Activated naive CD8-positive, alpha-beta T cell treated with anti-CD3 and anti-CD28 coated beads, Interleukin-2, amount 50 U/mL, for 16 hours (primary cell): ENCODE results near the gene VTI1A.
"Not testable (repeated sequence)": the region's sequence is repeated elsewhere in the genome, so short reads cannot be mapped to it uniquely, and the experiment has no call there.

Experiments
- DNase-seq: peaks from one replicate; pipeline ENCODE4 v3.0.0-alpha.2; 2020; ENCODE audit warnings: low read depth, low spot score

Gene VTI1A

GRCh38 chr10:112722758-112723157 is 275.7 kb downstream of the VTI1A start:
- DNase-seq: no peak

DNA sequence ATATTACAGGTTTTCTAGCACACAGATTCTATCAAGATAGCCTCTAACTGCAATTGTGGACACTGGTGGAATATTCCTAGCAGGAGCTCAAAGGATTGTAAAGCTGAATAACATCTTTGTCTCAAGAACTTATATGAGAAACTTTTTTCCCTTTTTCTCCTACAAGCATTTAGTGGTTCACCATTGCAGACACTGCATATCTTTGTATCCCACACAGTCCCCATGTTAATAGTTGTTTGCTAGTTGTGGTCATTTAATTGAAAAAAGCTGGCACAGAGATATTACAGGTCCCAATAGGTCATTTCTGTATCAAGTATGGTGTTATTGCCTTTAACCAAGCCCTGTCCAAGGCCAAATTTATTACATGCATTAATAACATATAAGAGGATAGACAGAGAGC is 276.9 kb downstream of the VTI1A start:
- no peak for DNase-seq

DNA sequence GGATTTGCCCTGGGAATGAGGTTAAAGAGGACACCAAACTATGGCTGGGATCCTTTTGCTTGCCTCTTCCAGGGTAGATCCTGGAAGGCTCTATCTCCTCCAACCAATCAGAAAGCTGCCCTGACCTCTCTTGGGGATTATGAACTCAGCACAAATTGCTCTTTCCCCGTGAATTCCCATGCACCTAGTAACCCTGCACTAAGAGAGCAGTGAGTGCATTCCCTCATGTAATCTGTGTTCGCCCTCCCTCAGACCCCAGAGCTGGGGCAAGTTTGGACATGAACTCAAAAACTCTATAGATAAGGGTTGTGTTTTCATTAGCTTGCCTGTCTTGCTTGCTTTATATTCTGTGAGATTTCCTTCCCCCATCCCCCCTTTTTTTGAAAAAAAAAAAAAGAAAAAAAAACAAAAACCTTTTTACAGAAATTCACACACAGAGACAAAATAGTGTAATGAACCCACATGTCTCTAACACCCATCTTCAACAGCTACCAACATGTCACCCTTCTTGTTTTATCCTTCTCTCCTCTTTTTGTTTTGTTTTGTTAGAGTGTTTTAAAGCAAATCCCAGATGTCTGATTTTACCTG is 277.5 kb downstream of the VTI1A start:
- DNase-seq: no peak

DNA sequence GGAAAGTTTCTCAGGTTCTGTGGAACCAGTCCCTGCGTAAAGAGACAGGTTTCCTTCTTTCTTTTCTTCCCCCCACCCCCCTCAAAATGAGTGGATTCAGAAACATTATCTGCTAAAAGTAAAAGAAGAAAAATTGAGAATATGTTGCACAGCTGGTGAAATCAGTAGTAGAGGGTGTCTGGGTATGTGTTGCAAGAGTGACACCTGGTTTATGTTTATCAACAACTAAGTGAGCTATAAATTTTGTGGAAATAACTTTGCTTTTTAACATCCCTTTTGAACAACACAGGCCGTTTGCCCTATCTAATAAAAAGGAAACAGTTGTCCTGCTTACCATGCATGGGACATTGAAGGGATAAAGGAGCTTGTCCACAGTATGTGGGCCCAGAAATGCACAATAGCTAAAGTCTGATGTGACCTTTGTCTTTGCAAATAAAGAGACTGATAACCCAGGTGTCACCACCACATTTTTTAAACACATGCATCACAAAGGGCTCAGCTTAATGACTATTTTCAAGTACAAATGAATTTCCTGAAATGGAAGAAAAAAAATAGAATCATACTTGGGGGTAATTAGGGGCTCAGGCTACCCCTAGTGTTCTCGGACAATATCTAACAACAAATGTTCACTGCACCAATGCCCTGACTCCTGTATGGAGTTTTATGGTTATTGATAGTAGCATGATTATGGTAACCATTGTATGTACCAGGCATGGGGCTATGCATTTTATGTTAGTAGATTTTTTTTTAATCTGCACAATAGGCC is 281.3 kb downstream of the VTI1A start:
- DNase-seq: no peak

DNA sequence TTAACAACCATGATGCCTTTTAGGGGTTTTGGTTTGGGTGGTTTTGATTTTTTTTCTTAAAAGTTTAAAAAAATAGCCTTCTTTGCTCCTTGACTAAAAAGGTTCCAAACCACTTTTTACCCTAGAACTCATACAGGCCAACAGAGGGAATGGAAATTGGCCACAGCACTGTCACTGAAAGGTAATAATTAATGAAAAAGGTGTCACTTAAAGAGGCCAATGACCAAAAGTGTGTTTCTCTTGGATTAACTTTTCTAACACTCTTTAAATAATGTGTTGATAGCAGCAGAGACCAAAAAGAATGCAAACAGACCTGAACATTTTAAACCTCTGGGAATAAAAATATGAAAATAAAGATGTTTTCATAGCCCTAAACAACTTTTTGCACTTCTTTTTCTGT is 282.0 kb downstream of the VTI1A start:
- DNase-seq: no peak

DNA sequence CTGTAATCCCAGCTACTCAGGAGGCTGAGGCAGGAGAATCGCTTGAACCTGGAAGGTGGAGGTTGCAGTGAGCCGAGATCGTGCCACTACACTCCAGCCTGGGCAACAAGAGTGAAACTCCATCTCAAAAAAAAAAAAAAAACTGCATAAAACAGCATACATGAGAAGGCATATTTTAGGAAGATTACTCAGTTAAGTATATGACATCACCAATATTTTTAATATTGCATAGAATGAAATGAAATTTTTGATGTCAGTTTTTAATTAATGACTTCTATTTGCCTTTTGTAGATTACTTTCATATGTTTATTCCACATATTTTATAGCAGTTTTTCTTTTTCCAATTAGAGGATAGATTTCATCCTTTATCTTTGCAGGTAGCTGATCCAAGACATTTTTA is 284.4 kb downstream of the VTI1A start:
- not testable (repeated sequence) for DNase-seq

GRCh38 chr10:112732277-112732921 is 285.4 kb downstream of the VTI1A start:
- DNase-seq: no peak

GRCh38 chr10:112735041-112735695 is 288.2 kb downstream of the VTI1A start:
- no peak for DNase-seq

DNA sequence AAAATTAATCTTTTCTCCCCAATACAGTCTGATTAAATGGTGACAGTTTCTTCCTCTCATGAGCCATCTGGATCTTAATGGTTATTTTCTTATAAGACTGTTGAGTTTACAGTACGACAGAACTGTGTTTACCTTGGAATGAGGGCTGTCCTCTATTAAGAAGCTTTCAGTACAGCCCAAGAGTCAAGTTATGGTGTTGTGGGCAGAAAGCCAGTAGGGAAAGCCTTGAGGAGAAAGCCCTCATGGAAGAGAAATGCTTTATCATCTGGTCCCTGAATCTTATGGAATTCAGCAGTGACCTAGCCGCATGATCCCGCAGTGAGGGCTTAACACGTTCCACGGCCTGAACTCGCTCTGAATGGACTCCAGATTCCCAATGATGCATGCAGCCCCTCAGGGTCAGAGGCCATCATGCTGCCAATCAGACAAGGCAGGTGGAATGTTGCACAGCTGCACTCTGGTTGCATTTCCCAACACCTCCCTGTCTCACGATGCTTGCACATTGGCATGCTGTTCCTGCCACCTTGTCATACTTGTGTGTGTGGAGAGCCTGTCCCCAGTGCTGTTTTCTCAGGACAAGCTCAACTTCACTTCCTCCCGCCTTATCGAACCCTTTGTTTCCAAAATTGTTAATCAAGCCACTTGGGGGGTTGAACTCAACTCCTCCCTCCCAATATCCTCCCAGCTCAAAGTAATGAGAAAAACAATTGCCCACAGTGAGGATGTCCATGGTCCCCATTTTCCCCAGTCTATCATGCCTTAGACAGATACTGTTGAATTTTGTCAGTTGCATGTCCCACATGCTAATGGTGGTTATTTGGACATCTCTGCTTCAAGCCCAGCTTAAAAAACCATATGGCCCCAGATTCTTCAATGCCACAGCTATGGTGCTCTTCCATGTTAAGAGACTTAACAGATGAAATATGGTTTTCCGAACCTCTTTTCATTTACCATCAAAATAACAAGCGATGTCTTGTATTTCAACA is 291.9 kb downstream of the VTI1A start:
- no peak for DNase-seq

DNA sequence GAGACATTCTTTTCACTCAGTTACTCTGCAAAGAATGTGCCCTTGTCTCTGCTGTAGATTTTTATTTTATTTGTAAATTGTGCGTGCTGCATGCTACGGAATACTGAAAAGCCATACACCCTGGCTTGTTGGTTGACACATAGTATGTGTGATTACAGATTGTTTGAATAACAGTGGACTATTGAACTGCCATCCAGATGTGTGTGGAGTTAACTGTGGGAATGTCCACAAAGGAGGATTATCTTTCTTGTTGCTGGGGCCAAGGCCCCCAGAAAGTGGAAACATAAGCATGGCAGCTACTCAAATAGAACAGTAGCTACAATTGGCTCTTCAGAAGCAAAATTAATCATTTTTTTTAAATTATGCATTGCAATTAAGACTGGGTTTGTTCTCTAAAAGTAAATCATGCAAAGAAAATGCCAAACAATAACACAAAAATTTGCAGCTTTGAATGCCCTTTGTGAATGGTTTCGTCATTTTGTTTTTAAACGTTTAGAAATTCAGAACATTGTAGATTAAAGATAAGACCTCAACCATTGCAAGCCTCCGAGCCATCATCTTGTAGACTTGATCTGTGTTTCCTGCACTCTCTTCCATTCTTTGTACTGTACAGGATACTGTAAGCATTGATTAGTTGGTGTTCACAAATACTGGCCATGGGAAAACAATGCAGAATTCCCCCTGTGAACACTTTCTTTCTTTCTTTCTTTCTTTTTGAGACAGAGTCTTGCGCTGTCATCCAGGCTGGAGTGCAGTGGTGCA is 292.8 kb downstream of the VTI1A start:
- DNase-seq: no peak

DNA sequence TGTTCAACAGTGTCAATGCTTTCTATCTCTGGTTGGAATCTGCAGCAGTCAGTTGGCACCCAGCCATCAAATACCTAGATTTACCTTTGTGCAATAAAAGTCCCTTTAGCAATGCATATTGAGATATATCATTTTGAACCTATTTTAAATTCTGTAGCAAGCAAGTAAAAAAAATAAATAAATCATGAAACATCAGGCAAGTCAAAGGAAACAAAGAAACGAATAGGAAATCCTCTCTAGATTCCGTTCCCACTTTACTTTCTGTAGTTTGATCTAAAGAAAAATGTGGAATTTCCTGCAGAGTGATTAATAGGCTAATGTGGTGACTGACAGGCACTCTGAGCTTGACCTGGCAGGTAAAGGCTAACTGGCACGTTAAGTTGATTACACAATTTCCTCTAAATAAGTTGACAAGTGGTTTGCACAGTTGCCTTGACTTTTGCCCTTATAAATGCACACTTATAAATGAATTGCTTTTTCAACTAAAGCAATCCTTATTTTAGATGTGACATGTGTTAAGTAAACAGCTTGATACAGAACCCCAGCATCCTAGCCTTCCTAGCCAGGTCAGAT is 294.9 kb downstream of the VTI1A start:
- no peak for DNase-seq

DNA sequence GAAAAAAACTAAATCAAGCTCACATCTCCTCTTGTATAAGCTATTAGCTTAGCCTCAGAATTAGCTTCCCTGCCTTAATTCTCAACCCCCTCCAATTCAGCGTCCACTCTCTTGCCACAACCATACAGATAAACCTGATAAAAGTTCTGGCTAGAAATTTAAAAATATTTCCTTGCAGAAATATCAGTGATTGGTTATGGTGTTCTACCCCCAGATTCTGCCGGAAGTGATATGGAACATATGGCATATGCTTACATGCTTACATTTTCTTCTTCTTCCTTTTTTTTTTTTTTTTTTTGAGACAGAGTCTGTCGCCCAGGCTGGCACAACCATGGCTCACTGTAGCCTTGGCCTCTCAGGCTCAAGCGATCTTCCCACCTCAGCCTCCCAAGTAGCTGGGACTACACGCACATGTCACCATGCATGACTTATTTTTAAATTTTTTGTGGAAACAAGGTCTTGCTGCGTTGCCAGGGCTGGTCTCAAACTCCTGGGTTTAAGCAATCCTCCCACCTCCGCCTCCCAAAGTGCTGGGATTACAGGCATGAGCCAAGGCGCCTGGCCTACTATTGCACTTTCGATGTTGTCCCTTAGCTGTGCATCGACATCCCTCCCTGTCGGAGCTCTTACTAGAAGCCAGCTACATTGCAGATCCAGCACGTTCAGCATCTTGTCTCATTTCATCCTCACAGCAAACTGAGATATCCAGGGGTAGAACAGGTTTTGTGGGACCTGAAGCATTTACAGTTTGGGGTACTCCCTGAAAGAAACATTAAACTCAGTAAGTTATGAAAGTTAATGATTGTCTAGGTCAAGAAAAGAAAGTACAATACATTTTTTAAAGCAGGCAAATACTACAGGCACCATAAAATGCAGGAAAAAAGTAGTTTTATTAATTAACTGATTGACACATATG is 297.4 kb downstream of the VTI1A start:
- DNase-seq: no peak

DNA sequence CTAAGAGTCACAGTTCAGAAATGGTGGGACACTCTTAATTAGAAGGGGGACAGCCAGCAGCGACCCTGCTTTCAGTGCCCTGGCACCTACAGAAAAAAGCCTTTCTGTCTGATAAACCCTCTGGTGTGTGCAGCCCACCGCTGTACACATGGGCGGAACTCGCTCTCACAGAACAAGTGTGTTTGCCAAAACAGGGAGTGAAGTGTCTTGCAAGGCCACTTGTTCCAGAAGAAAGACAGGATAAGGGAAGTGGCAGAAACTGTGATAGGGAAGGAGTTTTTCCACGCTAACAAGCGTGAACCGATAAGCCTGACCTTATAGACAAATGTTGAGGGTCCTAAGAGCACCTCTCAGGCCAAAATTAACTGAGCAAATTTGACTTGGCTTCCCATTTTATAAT is 299.3 kb downstream of the VTI1A start:
- no peak for DNase-seq

GRCh38 chr10:112750427-112751167 is 303.6 kb downstream of the VTI1A start:
- DNase-seq: no peak

GRCh38 chr10:112751651-112752050 is 304.6 kb downstream of the VTI1A start:
- no peak for DNase-seq

DNA sequence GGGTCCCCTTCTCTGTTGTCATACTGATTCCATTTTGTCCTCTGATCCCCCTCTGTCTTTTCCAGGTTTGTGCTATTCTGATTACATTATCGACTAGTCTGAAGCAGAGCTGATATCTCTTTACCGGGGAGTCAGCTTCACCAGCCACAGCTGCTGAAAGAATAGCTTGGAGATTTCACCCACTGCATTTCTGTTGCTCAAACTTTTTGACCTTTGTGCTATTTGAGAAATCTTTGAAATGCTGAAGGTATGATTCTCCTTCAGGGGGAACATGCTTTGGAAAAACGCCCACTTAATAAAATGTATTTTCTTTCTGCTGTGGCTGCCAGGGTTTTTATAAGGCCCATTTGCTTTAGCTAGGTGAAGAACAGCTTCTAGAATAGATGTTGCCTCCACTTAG is 305.3 kb downstream of the VTI1A start:
- no peak for DNase-seq

GRCh38 chr10:112753961-112754411 is 307.0 kb downstream of the VTI1A start:
- DNase-seq: no peak
